HG03378 (cell line): ENCODE data around the gene BATF2.
"Not testable (repeated sequence)": the region's sequence is repeated elsewhere in the genome, so short reads cannot be mapped to it uniquely, and the experiment has no call there.

Source experiments
- ATAC-seq: cut with Tn5 transposase; IDR thresholded peaks from one replicate; pipeline ENCODE4 v1.9.1; 2021; ENCODE audit warnings: mild to moderate bottlenecking, moderate library complexity; ENCODE audit not compliant: unreplicated experiment

The BATF2 gene

GRCh38 chr11:65013888-65014725 lies 17.3 kb upstream of the BATF2 start, which contains the start of gene ARL2:
TSS of gene ARL2 (plus strand) at chr11:65014160. CDS start at chr11:65014208, 48 bp downstream.
- peak; percentile 50 for ATAC-seq

- peak; percentile 59 for ATAC-seq
Measured at GRCh38 chr11:65013130-65013887, 16.5 kb upstream of the BATF2 start.

DNA sequence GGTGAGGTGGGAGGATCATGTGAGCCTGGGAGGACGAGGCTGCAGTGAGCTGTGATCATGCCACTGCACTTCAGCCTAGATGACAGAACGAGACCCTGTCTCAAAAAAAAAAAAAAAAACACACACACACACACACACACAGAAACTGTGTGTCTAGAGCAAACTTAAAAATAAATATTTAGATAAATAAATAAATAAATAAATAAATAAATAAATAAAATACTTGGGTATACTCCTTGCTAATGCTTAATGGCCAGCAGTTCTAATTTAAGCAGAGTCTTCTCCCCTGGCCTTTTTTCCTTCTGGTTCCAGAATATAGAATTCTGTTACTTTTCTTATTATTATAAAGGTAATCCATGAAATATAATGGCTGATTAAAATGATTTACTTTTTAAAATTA lies 12.1 kb upstream of the BATF2 start:
- no peak for ATAC-seq

DNA sequence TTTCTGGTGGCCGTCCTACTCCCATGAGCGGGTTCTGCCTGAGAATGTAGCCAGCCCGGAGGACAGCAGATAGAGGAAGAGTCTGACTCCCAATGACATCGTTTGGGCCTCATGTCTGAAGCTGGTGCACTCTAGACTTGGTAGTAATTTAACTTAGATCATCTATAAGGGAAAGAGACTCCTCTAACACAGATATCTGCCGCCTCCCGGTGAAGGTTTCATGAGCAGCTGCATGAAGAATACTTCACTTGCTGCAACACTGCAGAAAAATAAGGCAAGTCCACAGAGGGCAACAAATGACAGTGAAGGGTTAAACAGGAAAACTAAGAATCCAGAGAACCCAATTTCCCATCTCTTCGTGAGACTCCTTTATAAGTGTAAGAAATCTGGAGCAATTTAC lies 11.2 kb upstream of the BATF2 start:
- no peak for ATAC-seq

DNA sequence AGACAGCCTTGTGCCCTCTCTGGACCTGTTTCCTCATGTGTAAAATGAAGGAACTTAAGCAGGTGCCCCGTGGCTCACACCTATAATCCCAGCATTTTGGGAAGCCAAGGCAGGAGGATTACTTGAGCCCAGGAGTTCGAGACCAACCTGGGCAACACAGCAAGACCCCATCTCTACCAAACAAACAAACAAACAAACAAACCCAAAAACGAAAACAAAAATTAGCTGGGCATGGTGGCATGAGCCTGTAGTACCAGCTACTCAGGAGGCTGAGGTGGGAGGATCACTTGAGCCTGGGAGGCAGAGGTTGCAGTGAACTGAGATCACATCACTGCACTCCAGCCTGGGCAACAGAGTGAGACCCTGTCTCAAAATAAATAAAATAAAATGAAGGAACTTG lies 7.2 kb upstream of the BATF2 start:
- ATAC-seq: not testable (repeated sequence)

DNA sequence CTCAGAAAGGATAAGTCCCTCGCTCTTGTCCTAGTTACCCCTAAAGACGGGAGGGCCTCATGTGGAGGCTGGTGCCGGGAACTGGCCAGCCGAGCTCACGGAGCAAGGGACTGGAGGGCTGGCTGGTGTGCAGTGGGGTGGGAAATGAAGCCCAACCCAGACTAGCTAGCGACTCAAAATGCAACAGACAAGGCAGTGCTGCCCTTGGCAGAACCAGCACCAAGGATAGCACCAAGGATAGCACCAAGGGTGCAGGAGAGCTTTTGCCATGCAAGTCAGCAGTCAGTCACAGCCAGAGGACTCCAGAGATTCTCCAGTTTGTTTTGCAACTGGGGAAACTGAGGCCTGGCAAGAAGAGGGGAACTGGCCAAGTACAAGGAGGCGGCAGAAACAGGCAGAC lies 6.5 kb upstream of the BATF2 start:
- no peak for ATAC-seq

DNA sequence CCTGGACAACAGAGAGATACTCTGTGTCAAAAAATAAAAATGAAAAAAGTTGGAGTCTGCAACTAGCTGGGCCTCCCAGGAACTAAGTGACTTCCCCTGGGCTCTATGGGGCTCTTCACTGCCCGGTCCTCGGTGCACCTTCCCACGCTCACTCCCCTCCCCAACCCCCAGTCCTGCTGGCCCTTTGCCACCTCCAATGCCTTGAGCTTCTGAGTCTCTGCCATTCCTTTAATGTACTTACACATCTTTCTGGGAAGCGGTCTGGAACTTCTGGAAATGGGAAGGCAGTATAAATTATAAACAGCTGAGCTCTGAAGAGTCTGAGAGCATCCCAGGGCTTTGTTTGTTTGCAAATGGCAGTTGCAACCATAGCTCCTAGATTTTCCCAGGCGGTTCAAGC lies 5.9 kb upstream of the BATF2 start:
- ATAC-seq: no peak

- ATAC-seq: no peak
Measured at GRCh38 chr11:64999478-64999877, 2.7 kb upstream of the BATF2 start.

DNA sequence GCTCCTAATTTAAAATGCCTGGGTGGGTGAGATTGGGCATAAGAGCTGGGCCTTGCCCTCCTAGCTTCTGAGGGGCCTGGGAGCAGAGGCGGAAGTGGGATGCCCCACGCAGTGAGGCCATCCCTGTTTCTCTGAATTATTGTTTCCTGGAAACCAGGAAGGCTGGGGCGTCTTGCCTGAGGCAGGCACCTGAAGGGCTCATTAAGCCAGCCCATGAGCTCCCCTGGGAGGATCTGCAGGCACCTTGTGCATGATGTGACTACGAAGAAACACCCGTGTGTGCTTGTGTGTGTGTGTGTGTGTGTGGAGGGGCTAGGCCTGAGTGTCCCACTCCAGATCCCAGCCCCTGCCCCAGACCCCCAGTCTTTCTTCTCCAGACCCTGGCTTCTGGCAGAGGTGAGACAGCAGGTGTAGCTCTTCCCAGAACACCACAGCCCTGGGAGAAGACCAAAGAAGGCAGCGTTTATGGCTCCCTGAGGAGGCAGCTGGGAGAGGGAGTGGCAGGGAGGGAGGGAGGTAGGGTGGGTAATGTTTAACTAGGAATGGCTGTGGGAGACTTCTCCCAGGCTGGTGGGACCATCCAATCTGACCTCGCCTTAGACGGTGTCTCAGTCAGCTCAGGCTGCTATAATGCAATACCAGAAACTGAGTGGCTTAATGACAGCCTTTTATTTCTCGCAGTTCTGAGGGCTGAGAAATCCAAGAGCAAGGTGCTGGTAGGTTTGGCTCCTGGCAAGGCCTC lies 2.1 kb upstream of the BATF2 start:
- no peak for ATAC-seq

DNA sequence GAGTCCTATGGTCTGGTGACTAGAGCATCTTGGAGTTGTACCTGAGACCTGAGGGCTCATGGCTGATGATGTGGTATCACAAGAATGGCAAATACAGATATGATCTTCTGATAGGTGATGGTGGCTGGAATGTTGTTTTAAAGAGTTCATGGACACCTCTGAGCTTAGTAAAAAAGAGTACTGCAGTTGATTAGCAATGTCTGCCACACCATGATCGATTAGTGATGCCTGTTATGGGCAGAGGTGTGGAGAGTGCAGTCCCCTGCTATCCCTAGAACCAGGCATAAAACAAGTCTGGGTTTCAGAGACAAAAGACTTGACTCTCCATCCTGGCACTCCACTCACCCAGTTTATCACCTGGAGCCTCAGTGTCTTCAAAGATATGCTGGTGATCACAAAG lies 1.4 kb upstream of the BATF2 start:
- no peak for ATAC-seq

DNA sequence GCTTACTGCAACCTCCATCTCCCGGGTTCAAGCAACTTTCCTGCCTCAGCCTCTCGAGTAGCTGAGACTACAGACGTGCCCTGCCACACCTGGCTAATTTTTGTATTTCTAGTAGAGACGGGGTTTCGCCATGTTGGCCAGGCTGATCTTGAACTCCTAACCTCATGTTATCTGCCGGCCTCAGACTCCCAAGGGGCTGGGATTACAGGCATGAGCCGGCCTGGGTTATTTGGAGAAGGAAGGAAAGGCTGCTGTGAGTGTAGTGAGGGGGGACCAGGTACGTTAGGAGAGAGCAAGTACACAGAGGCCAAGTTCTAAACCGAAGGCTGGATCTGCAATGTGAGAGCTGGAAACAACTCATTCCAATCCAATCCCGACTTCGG lies 453 bp downstream of the BATF2 start:
- no peak for ATAC-seq

- no peak for ATAC-seq
Measured at GRCh38 chr11:64994318-64994717, 2.5 kb downstream of the BATF2 start.

GRCh38 chr11:64990222-64990923 lies 6.4 kb downstream of the BATF2 start:
- no peak for ATAC-seq

GRCh38 chr11:64989416-64989815 lies 7.4 kb downstream of the BATF2 start:
- ATAC-seq: no peak

DNA sequence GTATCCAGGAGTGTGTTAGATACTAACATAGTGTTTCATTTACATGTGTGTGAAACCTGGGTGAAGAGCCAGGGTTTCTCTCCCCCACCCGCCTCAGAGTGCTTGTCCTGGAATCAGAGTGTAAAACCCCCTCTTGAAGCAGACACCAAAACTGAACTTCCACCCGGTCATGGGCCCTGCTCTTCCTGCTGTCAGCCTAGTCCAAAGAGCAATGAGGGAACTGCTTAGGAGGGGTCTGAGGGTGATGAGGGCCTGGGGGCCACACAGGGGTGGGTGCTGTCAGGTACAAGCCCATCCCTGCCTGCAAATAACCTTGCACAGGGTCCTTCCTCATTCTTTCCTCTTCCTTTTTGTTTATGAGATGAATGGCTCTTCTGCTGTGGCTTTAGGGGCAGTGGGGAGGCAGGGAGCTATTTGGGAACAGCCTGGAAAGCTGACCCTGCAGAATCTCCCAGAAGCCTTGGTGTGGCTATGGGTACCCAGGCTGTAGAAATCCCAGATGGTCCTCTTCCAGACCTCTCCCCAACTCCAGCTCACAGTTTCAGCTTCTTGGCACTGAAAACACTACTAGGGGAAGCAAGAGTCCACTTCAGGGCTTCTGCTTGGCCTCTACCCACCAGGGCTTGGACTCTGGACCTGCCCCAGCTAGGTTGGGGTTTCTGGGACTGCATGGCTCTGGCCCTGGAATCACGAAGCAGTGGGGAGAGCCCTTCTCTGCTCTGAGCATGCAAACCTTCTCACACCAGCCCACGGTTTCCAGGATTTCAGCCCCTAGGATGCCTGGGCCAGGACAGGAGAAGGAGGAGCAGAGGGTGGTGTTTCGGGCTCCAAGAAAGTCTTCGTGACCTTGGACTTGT lies 8.5 kb downstream of the BATF2 start:
- ATAC-seq: no peak

GRCh38 chr11:64983339-64983738 lies 13.4 kb downstream of the BATF2 start:
- not testable (repeated sequence) for ATAC-seq

DNA sequence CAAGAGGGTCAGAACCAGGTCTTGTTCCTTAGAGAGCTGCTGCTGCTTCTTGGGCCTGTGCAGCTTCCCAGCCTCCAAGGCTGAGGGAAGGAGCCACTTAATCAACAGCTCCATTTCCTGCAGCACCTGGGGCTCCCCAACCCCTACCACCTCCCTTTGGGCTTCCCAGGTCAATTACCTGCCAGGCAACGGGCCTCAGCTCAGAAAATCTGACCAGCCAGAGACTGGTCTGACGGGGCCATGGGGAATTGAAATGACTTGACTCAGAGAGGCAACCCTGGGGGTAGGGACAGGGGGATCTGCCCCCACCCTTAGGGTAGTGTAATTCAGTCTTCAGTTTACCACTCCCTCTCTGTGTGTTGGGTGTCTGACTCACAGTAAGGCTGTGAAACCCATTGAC lies 20.1 kb downstream of the BATF2 start:
- no peak for ATAC-seq

DNA sequence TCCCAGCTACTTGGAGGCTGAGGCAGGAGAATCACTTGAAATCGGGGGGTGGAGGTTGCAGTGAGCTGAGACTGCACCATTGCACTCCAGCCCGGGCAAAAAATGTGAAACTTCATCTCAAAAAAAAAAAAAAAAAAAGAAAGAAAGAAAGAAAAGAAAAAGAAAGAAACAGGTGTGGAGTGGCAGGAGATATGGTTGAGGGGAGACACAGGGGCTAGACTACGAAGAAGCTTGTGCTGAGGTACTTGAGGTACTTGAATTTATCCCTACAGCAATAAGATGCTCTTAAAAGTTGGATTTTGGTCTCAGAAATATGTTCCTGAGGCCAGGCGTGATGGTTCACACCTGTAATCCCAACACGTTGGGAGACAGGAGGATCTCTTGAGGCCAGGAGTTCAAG lies 22.6 kb downstream of the BATF2 start:
- no peak for ATAC-seq

DNA sequence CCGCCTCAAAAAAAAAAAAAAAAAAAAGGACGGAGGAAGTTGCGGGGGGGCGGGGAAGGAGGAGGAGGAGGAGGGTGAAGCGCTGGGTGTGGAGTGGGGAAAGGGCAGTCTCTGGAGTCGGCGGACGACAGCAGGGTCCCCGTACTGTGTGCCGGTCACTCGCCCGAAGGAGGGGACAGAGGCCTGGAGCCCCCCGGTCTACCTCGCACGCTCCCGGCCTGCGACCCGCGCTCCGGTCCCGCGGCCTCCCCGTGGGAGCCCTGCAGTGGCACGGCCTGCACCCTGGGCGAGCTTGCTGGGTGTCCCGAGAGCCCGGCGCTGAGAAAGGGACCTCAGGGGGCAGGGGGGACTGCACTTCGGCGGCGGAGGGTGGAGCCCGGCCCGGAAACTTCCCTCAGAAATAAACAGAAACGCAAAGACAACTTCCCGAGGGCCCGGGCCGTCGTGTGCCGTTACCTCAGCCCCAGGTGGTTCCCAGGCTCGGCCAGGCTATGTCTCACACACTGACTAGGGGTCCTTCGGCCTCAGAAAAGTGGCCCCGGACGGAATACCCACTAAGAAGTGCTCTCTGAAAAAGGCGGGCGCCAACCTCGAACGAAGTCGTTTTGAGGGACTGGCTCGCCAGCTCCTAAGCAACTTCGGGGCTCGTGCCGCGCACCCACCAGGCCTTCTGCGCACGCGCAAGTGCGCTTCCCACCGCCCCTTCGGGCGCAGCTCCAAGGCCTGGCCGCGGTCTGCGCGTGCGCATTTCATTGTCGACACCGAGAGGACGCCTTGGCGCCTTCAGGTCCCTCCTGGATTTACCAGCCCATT lies 25.1 kb downstream of the BATF2 start, which contains the start of gene MAJIN:
Gene MAJIN (minus strand): TSS at position 688 of the 813 bp plus-strand sequence. CDS start 12,703 bp downstream, outside the sequence.
- ATAC-seq: no peak
